HUES64 (cell line): Measurements from ENCODE around the gene PRKAA1.
"Not testable (repeated sequence)": the region's sequence is repeated elsewhere in the genome, so short reads cannot be mapped to it uniquely, and the experiment has no call there.

Experiments
- H3K27ac ChIP-seq: 2 replicates; pipeline ENCODE4 v1.7.0; 2013; ENCODE audit warnings: low read depth, low read length, inconsistent platforms
- H3K27me3 ChIP-seq: 2 replicates; pipeline ENCODE4 v1.6.1; 2013; ENCODE audit warnings: mild to moderate bottlenecking, low read length; ENCODE audit not compliant: insufficient read depth
- H3K36me3 ChIP-seq: 2 replicates; pipeline ENCODE4 v1.6.1; 2013; ENCODE audit warnings: mild to moderate bottlenecking, low read length; ENCODE audit not compliant: insufficient read depth
- H3K4me1 ChIP-seq: 2 replicates; pipeline ENCODE4 v1.6.1; 2013; ENCODE audit warnings: mild to moderate bottlenecking, low read length, moderate library complexity; ENCODE audit not compliant: insufficient read depth
- H3K4me3 ChIP-seq: 2 replicates; pipeline ENCODE4 v1.5.1; 2013; ENCODE audit warnings: mild to moderate bottlenecking, low read length, moderate library complexity
- H3K9ac ChIP-seq: 2 replicates; pipeline ENCODE4 v1.6.1; 2013; ENCODE audit warnings: mild to moderate bottlenecking, low read depth, low read length
- H3K9me3 ChIP-seq: 2 replicates; pipeline ENCODE4 v1.6.1; 2013; ENCODE audit warnings: low read depth, low read length; ENCODE audit not compliant: insufficient read depth
- WGBS: fragments of 150-250, 120-280 bp; methylation state at CpG from one replicate; pipeline ENCODE4 v1.1.7; 2013; ENCODE audit warnings: missing lambda C conversion rate; 5-methylcytosine and 5-hydroxymethylcytosine counted together

PRKAA1 gene

DNA sequence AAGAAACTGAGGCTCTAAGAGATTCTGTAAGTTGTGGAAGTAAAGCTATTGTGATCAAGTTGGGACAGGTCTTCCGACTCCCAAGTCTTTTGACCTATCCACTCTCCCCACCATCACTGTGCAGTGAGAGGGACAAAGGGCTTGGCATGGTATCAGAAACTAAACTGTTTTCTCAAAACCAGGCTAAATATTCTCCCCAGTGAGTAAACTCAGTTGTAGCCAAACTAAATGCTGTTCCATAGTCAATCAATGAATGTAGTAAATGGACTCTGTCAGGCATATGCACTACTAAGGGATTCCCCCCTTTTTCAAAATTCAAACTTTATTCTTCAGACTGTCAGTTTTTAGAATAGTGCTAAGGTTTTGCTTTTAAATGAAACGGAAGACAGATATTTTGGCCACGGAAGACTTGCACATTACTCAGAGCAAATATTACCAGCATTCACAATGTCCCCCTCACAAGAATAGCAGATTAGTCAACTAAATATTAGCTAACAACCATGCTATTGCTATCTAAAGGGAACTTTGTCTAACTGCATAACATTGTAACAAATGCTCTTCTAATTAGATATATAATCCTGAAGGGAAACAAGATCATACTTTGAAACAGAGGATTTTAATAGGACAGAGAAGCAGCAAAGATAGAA is 7.1 kb downstream of the PRKAA1 start:
- Histone ChIP-seq H3K9ac (no peak overlapping the region), H3K9me3 (peaks cover 2% of the 10 kb centered on the region; the same call in 1 of the 2 replicates), H3K4me3 (no peak overlapping the region), H3K4me1 (no peaks in the 10 kb centered on the region), H3K27ac (no peak overlapping the region), H3K27me3 (no peaks in the 10 kb centered on the region), H3K36me3 (peaks cover 4% of the 10 kb centered on the region; the same call in 1 of the 2 replicates)
- WGBS = 90% methylated on average over 3 of the region's 3 CpGs

- not testable (repeated sequence) for H3K4me1 ChIP-seq, H3K27ac ChIP-seq, H3K27me3 ChIP-seq, H3K9ac ChIP-seq, H3K9me3 ChIP-seq, H3K4me3 ChIP-seq, H3K36me3 ChIP-seq
- WGBS = 95% methylated on average over 5 of the region's 5 CpGs
These were observed 9.2 kb downstream of the PRKAA1 start for GRCh38 chr5:40788941-40789340.

DNA sequence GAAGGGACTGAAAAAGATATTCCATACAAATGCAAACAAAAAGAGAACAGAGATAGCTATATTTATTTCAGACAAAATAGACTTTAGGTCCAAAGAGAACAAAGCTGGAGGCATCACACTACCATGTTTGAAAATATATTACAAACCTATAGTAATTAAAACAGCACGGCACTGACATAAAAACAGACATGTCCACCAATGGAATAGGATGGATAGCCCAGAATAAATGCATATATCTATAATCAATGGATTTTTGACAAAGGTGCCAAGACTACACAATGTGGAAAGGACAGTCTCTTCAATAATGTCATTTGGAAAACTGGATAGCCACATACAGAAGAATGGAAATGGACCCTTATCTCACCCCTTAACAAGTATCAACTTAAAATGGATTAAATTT is 10.2 kb downstream of the PRKAA1 start:
- H3K36me3 ChIP-seq = no peaks in the 10 kb centered on the region
- no CpG with 5 or more reads among the region's 1 CpG for WGBS
- H3K9ac ChIP-seq = no peak overlapping the region
- H3K4me1 ChIP-seq = no peaks in the 10 kb centered on the region; the same call in 1 of the 2 replicates
- H3K4me3 ChIP-seq = no peak overlapping the region
- no peak overlapping the region for H3K27ac ChIP-seq
- no peaks in the 10 kb centered on the region for H3K27me3 ChIP-seq
- peaks cover 2% of the 10 kb centered on the region; the same call in 1 of the 2 replicates for H3K9me3 ChIP-seq

DNA sequence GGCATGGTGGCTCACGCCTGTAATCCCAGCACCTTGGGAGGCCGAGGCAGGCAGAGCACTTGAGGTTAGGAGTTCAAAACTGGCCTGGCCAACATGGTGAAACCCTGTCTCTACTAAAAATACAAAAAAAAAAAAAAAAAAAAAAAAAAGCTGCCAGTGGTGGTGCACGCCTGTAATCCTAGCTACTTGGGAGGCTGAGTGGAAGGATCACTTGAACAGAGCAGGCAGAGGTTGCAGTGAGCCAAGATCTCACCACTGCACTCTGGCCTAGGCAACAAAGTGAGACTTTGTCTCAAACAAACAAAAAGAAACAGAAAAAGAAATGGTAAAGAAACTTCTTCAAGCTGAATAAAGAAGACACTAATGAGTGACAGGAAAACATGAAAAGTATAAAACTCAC is 11.5 kb downstream of the PRKAA1 start:
- H3K27ac ChIP-seq, H3K36me3 ChIP-seq, H3K9me3 ChIP-seq, H3K9ac ChIP-seq, H3K27me3 ChIP-seq, H3K4me3 ChIP-seq, H3K4me1 ChIP-seq: not testable (repeated sequence)
- 96% methylated on average over 3 of the region's 3 CpGs for WGBS

GRCh38 chr5:40784916-40785315 is 13.3 kb downstream of the PRKAA1 start:
- Histone ChIP-seq H3K4me1 (no peaks in the 10 kb centered on the region; the same call in 1 of the 2 replicates), H3K27me3 (no peaks in the 10 kb centered on the region), H3K4me3 (no peak overlapping the region), H3K9ac (no peak overlapping the region), H3K27ac (no peak overlapping the region), H3K9me3 (peaks cover 2% of the 10 kb centered on the region; the same call in 1 of the 2 replicates), H3K36me3 (no peaks in the 10 kb centered on the region)
- WGBS = 100% methylated on average over 1 of the region's 1 CpG

- Histone ChIP-seq H3K9ac (no peak overlapping the region), H3K4me1 (no peaks in the 10 kb centered on the region; the same call in 1 of the 2 replicates), H3K27ac (no peak overlapping the region)
These were observed 14.0 kb downstream of the PRKAA1 start for GRCh38 chr5:40784027-40784653.

DNA sequence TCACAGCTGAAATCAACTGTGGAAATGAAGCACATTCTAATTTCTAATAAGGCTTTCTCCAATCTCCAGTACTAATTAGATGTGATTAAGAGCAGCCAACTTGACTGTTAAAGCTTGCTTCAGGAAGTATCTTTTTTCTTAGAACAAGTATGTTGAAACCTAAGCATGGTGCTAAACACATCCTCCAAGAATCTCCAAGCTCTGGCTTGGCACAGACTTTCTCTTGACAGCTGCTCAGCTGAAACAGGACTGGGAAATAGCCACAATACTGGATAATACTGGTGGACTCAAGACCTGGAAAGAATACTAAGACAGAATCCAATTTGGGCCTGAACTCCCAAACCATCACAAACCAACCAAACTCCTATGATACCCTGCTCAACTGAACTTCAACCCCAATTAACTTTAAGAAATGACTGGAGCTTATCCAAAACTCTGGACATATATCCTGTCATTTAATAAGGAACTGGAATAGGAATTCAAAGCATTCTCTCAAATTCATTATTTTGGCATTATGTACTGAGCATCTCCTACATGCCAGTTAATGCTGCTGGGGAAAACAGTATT is 16.2 kb downstream of the PRKAA1 start:
- Histone ChIP-seq H3K4me1 (no peaks in the 10 kb centered on the region; the same call in 1 of the 2 replicates), H3K36me3 (peaks cover 4% of the 10 kb centered on the region; the same call in 1 of the 2 replicates), H3K27ac (no peak overlapping the region), H3K27me3 (no peaks in the 10 kb centered on the region), H3K4me3 (no peak overlapping the region), H3K9ac (no peak overlapping the region), H3K9me3 (no peaks in the 10 kb centered on the region)

More at GRCh38 chr5:40784027-40784653, 14.0 kb downstream of the PRKAA1 start:
- H3K9me3 ChIP-seq = peaks cover 2% of the 10 kb centered on the region; the same call in 1 of the 2 replicates
- no peaks in the 10 kb centered on the region for H3K27me3 ChIP-seq
- H3K36me3 ChIP-seq = no peaks in the 10 kb centered on the region
- no peak overlapping the region for H3K4me3 ChIP-seq
- WGBS = 89% methylated on average over 1 of the region's 1 CpG

DNA sequence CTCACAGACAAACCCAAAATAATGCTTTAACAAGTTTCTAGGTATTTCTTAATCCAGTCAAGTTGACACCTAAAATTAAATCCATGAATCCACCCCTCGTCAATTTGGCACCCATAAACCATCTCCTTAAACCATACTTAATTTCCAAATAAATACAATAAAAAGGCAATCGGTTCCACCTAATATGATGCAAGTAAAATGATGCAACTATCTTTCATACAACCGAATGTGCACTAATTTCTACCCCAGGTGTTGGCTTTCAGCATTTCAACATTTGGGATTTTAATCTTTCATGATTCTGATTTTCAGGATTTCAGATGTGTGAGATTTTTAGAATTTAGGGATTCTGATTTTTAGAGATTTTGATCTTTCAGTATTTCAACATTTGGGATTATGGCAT is 17.3 kb downstream of the PRKAA1 start:
- H3K4me3 ChIP-seq = no peak overlapping the region
- H3K27me3 ChIP-seq = no peaks in the 10 kb centered on the region
- WGBS = 87% methylated on average over 3 of the region's 3 CpGs
- H3K9me3 ChIP-seq = no peaks in the 10 kb centered on the region
- no peak overlapping the region for H3K27ac ChIP-seq
- peaks cover 14% of the 10 kb centered on the region for H3K36me3 ChIP-seq
- H3K9ac ChIP-seq = no peak overlapping the region
- H3K4me1 ChIP-seq = no peaks in the 10 kb centered on the region; the same call in 1 of the 2 replicates

DNA sequence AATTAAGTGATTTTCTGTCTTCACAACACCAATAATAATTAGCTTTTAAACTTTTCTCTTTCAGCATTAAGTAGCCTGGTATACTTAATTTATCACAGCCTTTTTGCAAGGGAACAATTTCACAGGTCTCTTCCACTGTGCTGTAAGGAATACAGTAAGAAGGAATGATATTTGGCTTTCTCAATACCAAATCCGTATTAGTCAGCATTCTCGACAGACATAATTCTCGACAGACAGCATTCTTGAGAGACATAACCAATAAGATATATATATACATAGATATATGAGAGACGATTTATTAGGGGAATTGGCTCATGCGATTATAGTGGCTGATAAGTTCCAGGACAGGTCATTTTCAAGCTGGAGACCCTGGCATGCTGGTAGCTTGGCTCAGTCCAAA is 18.0 kb downstream of the PRKAA1 start:
- Histone ChIP-seq H3K4me1 (no peaks in the 10 kb centered on the region; the same call in 1 of the 2 replicates), H3K36me3 (peaks cover 21% of the 10 kb centered on the region), H3K27ac (no peak overlapping the region), H3K9me3 (no peaks in the 10 kb centered on the region), H3K27me3 (no peaks in the 10 kb centered on the region), H3K4me3 (no peak overlapping the region), H3K9ac (no peak overlapping the region)
- WGBS = 98% methylated on average over 3 of the region's 5 CpGs

DNA sequence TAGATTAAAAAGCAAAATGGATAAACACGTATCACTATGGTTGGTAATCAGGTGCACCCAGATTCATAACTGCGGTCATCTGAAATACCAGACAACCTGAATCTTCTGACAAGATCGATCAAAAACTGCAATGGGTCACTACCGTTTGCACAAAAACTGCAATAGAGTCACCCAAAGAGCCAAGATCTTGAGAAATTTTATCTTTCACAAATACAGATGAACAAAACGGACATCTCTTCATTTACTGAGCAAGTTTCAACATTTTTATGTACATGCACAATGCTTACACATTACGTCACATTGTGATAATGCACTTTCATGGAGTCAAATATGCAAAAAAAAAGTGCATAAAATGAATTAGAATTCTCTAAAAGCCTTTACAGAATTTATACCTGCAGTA is 18.6 kb downstream of the PRKAA1 start:
- Histone ChIP-seq H3K4me1 (no peaks in the 10 kb centered on the region; the same call in 1 of the 2 replicates), H3K27me3 (no peaks in the 10 kb centered on the region), H3K9me3 (no peaks in the 10 kb centered on the region), H3K9ac (no peak overlapping the region), H3K27ac (no peak overlapping the region), H3K36me3 (peaks cover 27% of the 10 kb centered on the region), H3K4me3 (no peak overlapping the region)
- WGBS = 96% methylated on average over 6 of the region's 6 CpGs

- Histone ChIP-seq H3K27ac (no peak overlapping the region), H3K9ac (no peak overlapping the region), H3K36me3 (peaks cover 42% of the 10 kb centered on the region), H3K4me1 (no peaks in the 10 kb centered on the region), H3K9me3 (no peaks in the 10 kb centered on the region), H3K27me3 (no peaks in the 10 kb centered on the region), H3K4me3 (no peak overlapping the region)
- WGBS = no CpG with 5 or more reads among the region's 1 CpG
These were observed 20.0 kb downstream of the PRKAA1 start for GRCh38 chr5:40778133-40778532.
